ENCODE results near the gene OPCML.

The OPCML gene
- total RNA-seq = 0 to 0.04 reads per million in 2 donors

- no peak for DNase-seq
Measured at GRCh38 chr11:133531971-133532651, at the start of gene OPCML. TSS of gene OPCML (minus strand) at chr11:133532501.

DNA sequence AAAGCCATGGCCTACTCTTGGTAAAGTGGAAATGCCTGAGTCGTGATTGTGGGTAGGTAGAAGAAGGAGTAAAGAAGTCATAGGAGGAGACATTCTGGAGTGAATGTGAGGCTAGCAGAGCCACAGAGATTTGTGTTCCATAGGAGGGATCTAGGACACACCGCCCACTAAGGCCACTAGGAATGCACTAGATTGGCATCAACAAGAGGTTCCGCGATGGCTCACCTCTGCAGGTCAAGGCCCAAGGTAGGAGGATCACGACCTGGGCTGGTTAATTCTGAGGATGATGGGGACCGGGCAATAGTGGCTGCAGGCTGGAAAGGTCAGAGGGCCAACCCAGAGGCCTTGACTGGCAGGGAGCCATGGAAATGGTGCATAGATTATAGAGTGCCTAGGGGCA, 48.8 kb upstream of the OPCML start:
- no peak for DNase-seq

- DNase-seq = no peak
Measured at GRCh38 chr11:133579165-133580031, 47.1 kb upstream of the OPCML start.

DNA sequence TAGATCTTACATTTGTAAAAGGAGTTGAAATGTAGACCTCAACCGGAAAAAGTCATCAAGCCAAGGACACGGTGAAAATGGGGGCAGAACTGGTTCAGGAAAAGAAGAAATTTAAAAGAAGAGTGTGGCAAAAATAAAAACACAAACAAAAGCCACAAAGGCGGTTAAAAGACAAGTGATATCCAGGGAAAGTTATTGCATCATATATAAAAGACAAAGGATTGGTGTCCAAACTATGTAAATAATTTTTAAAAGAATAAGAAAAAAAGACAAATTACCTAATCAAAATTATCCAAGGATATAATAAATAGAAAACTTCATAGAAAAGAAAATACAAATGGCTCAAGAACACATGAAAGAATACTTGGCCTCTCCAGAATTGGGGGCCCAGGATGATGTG, 45.1 kb upstream of the OPCML start:
- DNase-seq = no peak

- no peak for DNase-seq
Measured at GRCh38 chr11:133576351-133576750, 44.0 kb upstream of the OPCML start.

GRCh38 chr11:133573081-133573480, 40.8 kb upstream of the OPCML start:
- DNase-seq = no peak

DNA sequence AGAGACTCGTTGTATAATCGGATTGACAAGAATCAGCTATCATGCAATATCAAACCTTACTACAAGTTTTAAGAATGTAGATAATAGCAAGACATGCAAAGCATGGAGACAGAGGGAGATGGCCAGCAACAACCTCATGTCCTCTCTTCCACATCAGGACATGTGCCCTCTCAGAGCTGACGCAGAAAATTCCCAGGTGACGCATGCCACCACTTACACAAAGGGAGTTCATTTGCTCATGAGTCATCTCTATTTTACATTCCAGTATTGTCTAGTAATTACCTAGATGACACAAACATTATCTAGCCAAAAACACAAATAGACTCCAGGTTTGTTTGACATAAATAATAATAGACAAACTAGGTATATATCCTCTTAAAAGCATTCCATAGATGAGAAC, 38.1 kb upstream of the OPCML start:
- no peak for DNase-seq

GRCh38 chr11:133563505-133564025, 31.3 kb upstream of the OPCML start:
- DNase-seq = no peak

GRCh38 chr11:133560472-133560855, 28.2 kb upstream of the OPCML start:
- DNase-seq = no peak

GRCh38 chr11:133559833-133560471, 27.7 kb upstream of the OPCML start:
- no peak for DNase-seq

DNA sequence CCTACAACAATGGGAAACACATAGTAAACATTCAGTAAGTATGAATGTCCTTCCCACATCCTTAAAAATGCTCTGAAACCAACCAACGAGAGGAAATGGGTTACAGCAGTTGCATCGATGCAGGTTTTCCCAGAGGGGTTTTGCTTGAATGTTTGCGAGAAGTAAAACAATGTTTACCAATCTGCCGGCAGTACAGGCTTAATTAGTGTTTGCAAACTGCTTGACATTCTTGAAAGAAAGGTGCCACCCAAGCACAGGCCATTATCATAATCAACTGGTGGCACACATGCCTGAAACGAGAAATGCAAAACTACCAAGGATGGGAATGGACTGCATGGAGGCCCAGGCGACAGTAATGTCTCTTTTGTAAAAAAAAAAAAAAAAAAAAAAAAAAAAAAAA, 27.1 kb upstream of the OPCML start:
- DNase-seq = no peak

GRCh38 chr11:133555034-133555433, 22.7 kb upstream of the OPCML start:
- DNase-seq = no peak

DNA sequence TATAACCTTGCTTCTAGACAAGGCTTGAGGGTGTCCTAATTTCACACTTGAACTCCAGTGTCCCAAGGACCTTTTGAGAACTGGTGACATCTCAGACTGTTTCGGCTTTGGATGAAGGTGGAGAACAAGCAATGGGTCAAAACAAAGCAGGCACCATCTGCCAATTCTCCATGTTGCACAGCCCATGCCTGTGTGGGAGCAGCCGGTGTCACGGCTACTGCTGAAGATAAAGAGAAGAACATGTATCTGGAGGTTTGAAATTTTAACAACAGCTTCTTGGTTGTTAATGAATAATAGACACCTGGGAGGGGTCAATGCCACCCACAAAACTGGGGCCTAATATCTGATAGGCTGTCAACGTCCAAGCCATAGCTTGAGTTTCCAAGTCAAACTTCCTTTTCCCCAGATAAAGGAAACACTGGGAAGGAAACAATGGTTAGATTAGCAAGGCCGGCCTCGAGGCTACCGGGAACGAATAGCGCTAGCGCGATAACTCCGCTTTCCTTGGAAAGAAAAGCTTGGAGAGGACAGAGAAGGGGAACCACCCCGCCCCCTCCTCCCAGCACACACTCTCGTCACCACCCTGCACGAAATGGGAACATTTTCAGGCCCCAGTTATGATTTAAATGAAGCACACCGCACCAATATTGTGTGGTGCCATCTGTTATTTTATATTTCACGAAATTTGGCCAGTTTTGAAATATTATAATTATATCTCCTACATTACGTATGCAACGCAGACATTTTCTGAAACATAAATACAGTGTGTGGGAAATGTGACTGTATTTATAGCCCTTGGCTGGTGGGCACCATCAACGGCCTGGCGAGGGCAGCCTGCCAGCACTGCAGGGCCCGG, 21.8 kb upstream of the OPCML start:
- DNase-seq = no peak

DNA sequence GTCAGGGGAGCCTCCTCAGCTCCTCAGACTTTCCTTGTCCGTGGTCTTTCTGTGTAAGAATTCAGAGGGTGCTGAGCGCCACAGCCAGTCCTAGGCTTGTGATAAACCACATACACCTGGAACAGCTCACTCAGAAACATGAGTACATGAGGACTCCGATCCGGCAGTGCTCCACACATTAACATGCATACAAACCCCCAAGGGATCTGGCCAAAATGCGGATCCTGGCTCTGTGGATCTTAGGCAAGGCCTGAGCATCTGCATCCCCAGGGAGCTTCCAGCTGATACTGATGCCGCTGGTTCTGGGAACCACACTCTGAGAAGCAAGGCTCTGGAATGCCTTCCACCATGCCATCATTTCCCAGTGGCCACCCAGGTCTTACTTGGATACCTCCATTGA, 20.6 kb upstream of the OPCML start:
- no peak for DNase-seq

DNA sequence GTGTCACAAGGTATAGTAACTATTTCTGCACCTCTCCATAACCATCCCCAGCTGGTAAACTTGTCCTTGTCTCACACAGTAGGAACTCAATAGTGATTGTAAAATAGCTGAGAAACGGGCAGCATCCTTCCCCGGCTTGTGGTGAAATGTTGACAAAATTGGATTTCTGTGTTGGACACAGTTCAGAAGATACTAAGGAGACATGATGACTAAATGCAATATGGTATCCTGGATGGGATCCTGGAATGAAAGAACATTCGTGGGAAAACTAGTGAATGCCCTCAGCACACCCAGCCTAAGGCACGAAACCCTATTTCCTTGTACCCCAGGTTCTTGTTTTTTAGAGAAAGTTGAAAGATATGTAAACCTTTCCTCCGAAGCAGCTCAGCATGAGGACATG, 18.8 kb upstream of the OPCML start:
- no peak for DNase-seq

DNA sequence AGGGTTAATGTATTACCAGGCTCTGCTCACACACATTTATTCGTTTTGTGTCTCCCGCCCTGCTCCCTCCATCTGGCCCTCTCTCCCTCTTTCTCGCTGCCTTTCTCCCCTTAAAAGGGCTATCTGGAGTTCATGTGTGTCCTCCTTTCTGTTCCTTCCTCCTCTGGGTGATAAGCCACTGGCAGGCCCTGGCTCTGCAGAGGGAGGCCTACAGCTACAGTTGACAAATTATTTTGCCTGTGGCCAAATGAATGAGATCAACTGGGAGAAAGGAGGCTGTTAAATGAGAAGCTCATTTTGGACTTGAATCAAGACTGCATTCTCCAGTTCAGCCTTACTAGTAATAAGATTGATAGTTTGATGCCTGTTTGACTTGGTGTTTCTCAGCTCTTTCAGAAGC, 17.5 kb upstream of the OPCML start:
- no peak for DNase-seq

GRCh38 chr11:133548641-133549040, 16.3 kb upstream of the OPCML start:
- no peak for DNase-seq

DNA sequence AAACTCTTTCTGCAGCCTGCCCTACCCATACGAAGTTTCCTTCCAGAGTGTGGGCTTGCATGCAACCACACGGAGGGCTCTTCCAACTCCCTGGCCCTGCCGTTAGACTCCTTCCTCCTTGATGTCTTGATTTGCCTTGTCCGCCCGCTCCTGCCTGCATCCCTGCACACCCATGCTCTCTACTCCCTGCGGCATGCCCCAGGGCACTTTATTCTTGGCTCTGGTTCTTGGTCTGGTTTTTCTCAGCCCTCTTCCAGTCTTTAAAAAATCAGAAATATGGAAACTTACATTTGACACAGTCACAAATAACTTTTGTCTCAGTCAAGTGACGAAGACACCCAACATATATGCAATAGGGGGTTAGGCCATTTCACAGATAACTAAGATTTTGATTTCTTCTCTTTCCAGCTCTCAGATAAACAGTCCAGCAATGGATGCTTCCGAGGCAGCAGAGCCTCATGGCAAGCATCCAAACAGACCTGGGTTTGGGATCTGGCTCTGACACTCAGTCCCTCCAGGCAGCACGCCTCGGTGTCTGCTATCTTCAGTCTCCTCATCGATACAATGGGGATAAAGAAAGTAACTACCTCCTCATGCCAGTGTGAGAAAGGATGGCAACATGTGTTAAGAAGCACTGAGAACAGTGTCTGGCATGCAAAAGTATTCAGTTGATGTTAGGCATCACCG, 15.7 kb upstream of the OPCML start:
- no peak for DNase-seq

- DNase-seq = no peak
Measured at GRCh38 chr11:133545199-133545803, 13.0 kb upstream of the OPCML start.

- DNase-seq = no peak
Measured at GRCh38 chr11:133541720-133542095, 9.4 kb upstream of the OPCML start.

GRCh38 chr11:133541021-133541719, 8.9 kb upstream of the OPCML start:
- no peak for DNase-seq

Data from activated gamma-delta T cell (primary cell).